SK-N-SH treated with all-trans-retinoic acid at 6 μM for 48 hours (cell line): ENCODE measurements around the gene BRINP3.

Source experiments
- ATAC-seq: fragments of 200-7000 bp; cut with Tn5 transposase; 3 replicates; pipeline ENCODE4 v1.9.1; 2020; ENCODE audit warnings: mild to moderate bottlenecking, moderate library complexity
- ARNTL ChIP-seq: fragments of 450-650 bp; formaldehyde crosslinking; IDR thresholded peaks from 2 replicates; pipeline ENCODE4 v1.5.0; 2020; ENCODE audit warnings: low read depth, mild to moderate bottlenecking, moderate library complexity, borderline replicate concordance
- BACH2 ChIP-seq: fragments of 250-450 bp; sonication (Bioruptor Pico); IDR thresholded peaks from 2 replicates; pipeline ENCODE4 v1.9.0; 2021; ENCODE audit warnings: mild to moderate bottlenecking, borderline replicate concordance
- ESRRG ChIP-seq: fragments of 250-450 bp; sonication (Bioruptor Pico); IDR thresholded peaks from 2 replicates; pipeline ENCODE4 v1.6.1; 2021; ENCODE audit warnings: mild to moderate bottlenecking
- GLIS3 ChIP-seq: fragments of 250-450 bp; sonication (Bioruptor Pico); IDR thresholded peaks from 2 replicates; pipeline ENCODE4 v1.5.0; 2020; ENCODE audit warnings: mild to moderate bottlenecking, moderate library complexity
- ISL1 ChIP-seq: fragments of 250-450 bp; sonication (Bioruptor Pico); IDR thresholded peaks from 2 replicates; pipeline ENCODE4 v2.1.2; 2022; ENCODE audit warnings: mild to moderate bottlenecking, moderate library complexity
- OSR1 ChIP-seq: fragments of 250-450 bp; sonication (Bioruptor Pico); IDR thresholded peaks from 2 replicates; pipeline ENCODE4 v1.8.0; 2022; ENCODE audit warnings: moderate library complexity, mild to moderate bottlenecking, inconsistent platforms
- PPARA ChIP-seq: fragments of 250-450 bp; sonication (Bioruptor Pico); IDR thresholded peaks from 2 replicates; pipeline ENCODE4 v1.5.0; 2020; ENCODE audit warnings: mild to moderate bottlenecking, borderline replicate concordance
- RARB ChIP-seq: fragments of 250-450 bp; sonication (Bioruptor Pico); IDR thresholded peaks from 2 replicates; pipeline ENCODE4 v1.8.0; 2021; ENCODE audit warnings: mild to moderate bottlenecking, moderate library complexity
- SNAI2 ChIP-seq: fragments of 250-450 bp; sonication (Bioruptor Pico); IDR thresholded peaks from 2 replicates; pipeline ENCODE4 v1.5.0; 2020; ENCODE audit warnings: mild to moderate bottlenecking, moderate library complexity
- TCF4 ChIP-seq: fragments of 250-450 bp; sonication (Bioruptor Pico); IDR thresholded peaks from 2 replicates; pipeline ENCODE4 v1.8.0; 2021; ENCODE audit warnings: mild to moderate bottlenecking, moderate library complexity, borderline replicate concordance
- TOX ChIP-seq: fragments of 250-450 bp; sonication (Bioruptor Pico); IDR thresholded peaks from 2 replicates; pipeline ENCODE4 v1.8.0; 2021; ENCODE audit warnings: mild to moderate bottlenecking, moderate library complexity, borderline replicate concordance
- ZC3H10 ChIP-seq: fragments of 250-450 bp; sonication (Bioruptor Pico); IDR thresholded peaks from 2 replicates; pipeline ENCODE4 v1.5.1; 2021; ENCODE audit warnings: mild to moderate bottlenecking, moderate library complexity
- ZFP3 ChIP-seq: fragments of 250-450 bp; sonication (Bioruptor Pico); IDR thresholded peaks from 2 replicates; pipeline ENCODE4 v1.5.0; 2020; ENCODE audit warnings: mild to moderate bottlenecking, moderate library complexity
- ZFP30 ChIP-seq: fragments of 450-650 bp; formaldehyde crosslinking; IDR thresholded peaks from 2 replicates; pipeline ENCODE4 v1.5.0; 2022; ENCODE audit warnings: mild to moderate bottlenecking, moderate library complexity
- ZNF565 ChIP-seq: fragments of 450-650 bp; formaldehyde crosslinking; conservative IDR thresholded peaks from 2 replicates; pipeline ENCODE4 v1.5.0; 2020; ENCODE audit warnings: low read depth, mild to moderate bottlenecking, moderate library complexity
- ZNF70 ChIP-seq: fragments of 450-650 bp; formaldehyde crosslinking; IDR thresholded peaks from 2 replicates; pipeline ENCODE4 v1.5.0; 2020; ENCODE audit warnings: mild to moderate bottlenecking, moderate library complexity
- ZNF8 ChIP-seq: fragments of 450-650 bp; formaldehyde crosslinking; IDR thresholded peaks from 2 replicates; pipeline ENCODE4 v1.5.0; 2020; ENCODE audit warnings: mild to moderate bottlenecking, moderate library complexity
- TF ChIP-seq, protein P1 (sequence below): fragments of 250-450 bp; sonication (Bioruptor Pico); IDR thresholded peaks from 2 replicates; pipeline ENCODE4 v1.5.0; 2020; ENCODE audit warnings: mild to moderate bottlenecking, moderate library complexity
- TF ChIP-seq, protein P2 (sequence below): fragments of 250-450 bp; sonication (Bioruptor Pico); IDR thresholded peaks from 2 replicates; pipeline ENCODE4 v1.5.1; 2021; ENCODE audit warnings: mild to moderate bottlenecking, moderate library complexity
- TF ChIP-seq, protein P3 (sequence below): fragments of 250-450 bp; sonication (Bioruptor Pico); IDR thresholded peaks from 2 replicates; pipeline ENCODE4 v1.5.1; 2020; ENCODE audit warnings: low read depth, mild to moderate bottlenecking, moderate library complexity
- TF ChIP-seq, protein P4 (sequence below): fragments of 250-450 bp; sonication (Bioruptor Pico); IDR thresholded peaks from 2 replicates; pipeline ENCODE4 v1.8.0; 2020; ENCODE audit warnings: mild to moderate bottlenecking, moderate library complexity, borderline replicate concordance

BRINP3 gene

DNA sequence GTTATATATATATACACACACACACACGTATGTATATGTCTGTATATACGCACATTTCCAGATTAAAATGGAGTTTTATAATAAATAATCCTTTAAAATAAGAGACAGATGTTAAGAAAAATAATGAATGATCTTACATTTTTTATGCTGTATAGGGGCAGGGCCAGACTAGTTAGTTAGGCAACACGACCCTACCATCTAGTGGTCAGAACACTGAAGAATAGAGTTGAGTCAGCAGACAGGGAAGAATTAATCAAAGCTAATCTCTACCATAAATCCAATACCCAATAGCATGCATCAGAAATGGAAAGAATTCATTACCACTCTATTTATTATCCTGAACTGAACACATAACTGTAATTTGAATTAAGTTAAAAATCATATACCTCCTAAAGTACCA is 156.7 kb downstream of the BRINP3 start:
- no peak for TF ChIP-seq PPARA (CRISPR knock-in tag)
- no peak for TF ChIP-seq ZNF8 (CRISPR knock-in tag)
- TF ChIP-seq ISL1: no peak
- no peak for TF ChIP-seq TCF4
- TF ChIP-seq ZC3H10: no peak
- TF ChIP-seq, protein P1, sequence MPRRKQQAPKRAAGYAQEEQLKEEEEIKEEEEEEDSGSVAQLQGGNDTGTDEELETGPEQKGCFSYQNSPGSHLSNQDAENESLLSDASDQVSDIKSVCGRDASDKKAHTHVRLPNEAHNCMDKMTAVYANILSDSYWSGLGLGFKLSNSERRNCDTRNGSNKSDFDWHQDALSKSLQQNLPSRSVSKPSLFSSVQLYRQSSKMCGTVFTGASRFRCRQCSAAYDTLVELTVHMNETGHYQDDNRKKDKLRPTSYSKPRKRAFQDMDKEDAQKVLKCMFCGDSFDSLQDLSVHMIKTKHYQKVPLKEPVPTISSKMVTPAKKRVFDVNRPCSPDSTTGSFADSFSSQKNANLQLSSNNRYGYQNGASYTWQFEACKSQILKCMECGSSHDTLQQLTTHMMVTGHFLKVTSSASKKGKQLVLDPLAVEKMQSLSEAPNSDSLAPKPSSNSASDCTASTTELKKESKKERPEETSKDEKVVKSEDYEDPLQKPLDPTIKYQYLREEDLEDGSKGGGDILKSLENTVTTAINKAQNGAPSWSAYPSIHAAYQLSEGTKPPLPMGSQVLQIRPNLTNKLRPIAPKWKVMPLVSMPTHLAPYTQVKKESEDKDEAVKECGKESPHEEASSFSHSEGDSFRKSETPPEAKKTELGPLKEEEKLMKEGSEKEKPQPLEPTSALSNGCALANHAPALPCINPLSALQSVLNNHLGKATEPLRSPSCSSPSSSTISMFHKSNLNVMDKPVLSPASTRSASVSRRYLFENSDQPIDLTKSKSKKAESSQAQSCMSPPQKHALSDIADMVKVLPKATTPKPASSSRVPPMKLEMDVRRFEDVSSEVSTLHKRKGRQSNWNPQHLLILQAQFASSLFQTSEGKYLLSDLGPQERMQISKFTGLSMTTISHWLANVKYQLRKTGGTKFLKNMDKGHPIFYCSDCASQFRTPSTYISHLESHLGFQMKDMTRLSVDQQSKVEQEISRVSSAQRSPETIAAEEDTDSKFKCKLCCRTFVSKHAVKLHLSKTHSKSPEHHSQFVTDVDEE (CRISPR knock-in tag): no peak
- TF ChIP-seq ZFP30 (CRISPR knock-in tag): no peak
- no peak for TF ChIP-seq BACH2 (CRISPR knock-in tag)
- no peak for TF ChIP-seq GLIS3 (CRISPR knock-in tag)
- TF ChIP-seq, protein P2, sequence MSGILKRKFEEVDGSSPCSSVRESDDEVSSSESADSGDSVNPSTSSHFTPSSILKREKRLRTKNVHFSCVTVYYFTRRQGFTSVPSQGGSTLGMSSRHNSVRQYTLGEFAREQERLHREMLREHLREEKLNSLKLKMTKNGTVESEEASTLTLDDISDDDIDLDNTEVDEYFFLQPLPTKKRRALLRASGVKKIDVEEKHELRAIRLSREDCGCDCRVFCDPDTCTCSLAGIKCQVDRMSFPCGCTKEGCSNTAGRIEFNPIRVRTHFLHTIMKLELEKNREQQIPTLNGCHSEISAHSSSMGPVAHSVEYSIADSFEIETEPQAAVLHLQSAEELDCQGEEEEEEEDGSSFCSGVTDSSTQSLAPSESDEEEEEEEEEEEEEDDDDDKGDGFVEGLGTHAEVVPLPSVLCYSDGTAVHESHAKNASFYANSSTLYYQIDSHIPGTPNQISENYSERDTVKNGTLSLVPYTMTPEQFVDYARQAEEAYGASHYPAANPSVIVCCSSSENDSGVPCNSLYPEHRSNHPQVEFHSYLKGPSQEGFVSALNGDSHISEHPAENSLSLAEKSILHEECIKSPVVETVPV (CRISPR knock-in tag): no peak
- no peak for TF ChIP-seq TOX (CRISPR knock-in tag)
- no peak for TF ChIP-seq ESRRG (CRISPR knock-in tag)
- TF ChIP-seq OSR1 (CRISPR knock-in tag): no peak
- ATAC-seq: peak; percentile 99

DNA sequence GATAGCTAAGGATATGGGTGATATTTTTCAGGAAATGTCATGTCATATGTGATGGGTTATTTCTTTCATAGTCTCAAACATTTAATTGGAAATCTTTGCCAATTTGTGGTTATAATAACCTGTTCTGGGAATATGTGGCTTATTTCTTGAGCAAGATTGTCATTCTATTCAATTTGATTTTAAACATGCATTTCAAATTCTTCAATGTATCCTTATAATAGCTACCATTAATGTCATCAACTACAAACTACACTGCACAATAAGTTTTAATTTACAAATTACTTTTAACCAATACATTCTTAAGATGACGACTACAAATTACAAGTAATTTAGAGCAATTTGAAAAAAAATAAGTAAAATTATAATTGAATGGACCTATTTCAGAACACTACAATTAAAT is 164.9 kb downstream of the BRINP3 start:
- no peak for ATAC-seq
- TF ChIP-seq, protein P2 (CRISPR knock-in tag): no peak
- TF ChIP-seq ZC3H10: peak; percentile 92

DNA sequence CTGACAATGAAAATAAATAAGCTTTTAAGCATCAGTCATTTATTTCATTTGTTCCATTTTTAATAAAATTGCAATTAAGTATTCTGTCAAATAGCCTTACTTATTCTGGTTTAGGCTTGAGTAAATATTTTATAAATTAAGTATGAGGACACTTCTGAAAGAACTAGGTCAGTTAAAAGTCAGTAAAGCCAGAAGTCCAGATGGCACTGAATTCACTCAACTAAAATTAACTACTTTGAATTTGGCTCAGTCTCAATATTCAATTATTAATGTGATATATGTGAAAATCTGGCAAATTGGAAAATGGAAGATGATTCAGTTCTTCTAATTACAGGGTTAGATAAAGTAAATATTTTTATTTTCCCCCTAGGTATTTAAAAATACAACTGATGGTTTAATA is 174.2 kb downstream of the BRINP3 start:
- no peak for TF ChIP-seq RARB
- TF ChIP-seq ZC3H10: peak; percentile 38; the same call in 1 of the 2 replicates
- no peak for ATAC-seq

DNA sequence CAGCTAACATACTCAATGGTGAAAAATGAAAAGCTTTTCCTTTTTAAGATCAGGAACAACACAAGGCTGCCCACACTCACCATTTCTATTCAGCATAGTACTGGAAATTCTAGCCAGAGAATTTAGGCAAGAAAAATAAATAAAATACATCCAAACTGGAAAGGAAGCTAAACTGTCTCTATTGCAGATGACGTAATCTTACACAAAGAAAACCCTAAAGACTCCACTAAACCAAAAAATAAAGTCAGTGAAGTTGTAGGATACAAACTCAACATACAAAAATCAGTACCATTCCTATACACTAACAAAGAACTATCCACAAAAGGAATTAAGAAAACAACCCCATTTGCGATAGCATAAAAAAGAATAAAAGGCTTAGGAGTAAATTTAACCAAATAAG is 181.2 kb downstream of the BRINP3 start:
- no peak for ATAC-seq
- TF ChIP-seq, protein P3, sequence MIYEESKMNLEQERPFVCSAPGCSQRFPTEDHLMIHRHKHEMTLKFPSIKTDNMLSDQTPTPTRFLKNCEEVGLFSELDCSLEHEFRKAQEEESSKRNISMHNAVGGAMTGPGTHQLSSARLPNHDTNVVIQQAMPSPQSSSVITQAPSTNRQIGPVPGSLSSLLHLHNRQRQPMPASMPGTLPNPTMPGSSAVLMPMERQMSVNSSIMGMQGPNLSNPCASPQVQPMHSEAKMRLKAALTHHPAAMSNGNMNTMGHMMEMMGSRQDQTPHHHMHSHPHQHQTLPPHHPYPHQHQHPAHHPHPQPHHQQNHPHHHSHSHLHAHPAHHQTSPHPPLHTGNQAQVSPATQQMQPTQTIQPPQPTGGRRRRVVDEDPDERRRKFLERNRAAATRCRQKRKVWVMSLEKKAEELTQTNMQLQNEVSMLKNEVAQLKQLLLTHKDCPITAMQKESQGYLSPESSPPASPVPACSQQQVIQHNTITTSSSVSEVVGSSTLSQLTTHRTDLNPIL (CRISPR knock-in tag): no peak
- TF ChIP-seq ZFP3 (CRISPR knock-in tag) (no peak), ZNF70 (no peak), ZNF565 (no peak), ARNTL (CRISPR knock-in tag) (no peak), BACH2 (CRISPR knock-in tag) (no peak), ZNF8 (CRISPR knock-in tag) (no peak), ISL1 (no peak), OSR1 (CRISPR knock-in tag) (no peak), PPARA (CRISPR knock-in tag) (no peak), ESRRG (CRISPR knock-in tag) (no peak), TCF4 (no peak), SNAI2 (no peak)
- TF ChIP-seq, protein P4, sequence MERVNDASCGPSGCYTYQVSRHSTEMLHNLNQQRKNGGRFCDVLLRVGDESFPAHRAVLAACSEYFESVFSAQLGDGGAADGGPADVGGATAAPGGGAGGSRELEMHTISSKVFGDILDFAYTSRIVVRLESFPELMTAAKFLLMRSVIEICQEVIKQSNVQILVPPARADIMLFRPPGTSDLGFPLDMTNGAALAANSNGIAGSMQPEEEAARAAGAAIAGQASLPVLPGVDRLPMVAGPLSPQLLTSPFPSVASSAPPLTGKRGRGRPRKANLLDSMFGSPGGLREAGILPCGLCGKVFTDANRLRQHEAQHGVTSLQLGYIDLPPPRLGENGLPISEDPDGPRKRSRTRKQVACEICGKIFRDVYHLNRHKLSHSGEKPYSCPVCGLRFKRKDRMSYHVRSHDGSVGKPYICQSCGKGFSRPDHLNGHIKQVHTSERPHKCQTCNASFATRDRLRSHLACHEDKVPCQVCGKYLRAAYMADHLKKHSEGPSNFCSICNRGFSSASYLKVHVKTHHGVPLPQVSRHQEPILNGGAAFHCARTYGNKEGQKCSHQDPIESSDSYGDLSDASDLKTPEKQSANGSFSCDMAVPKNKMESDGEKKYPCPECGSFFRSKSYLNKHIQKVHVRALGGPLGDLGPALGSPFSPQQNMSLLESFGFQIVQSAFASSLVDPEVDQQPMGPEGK (CRISPR knock-in tag): no peak
